ENCODE results near the gene GP9. TPM values are rescaled to one million over a fixed set of nuclear protein-coding genes. Genes with fewer than 3 reads are reported as not detected.

The GP9 gene
- total RNA-seq, 3 donors from 2014 or later (not counting 1 experiment from before 2014, with no cell fraction given) = 0.86 to 8.6 (median 3.8) TPM

GRCh38 chr3:129016720-129017483, 43.7 kb upstream of the GP9 start:
- intact Hi-C loops (cut with micrococcal nuclease) = no loop called here
- 82% methylated on average over 13 of the region's 14 CpGs for WGBS (ENCODE audit: insufficient coverage)
- no peaks in the 10 kb centered on the region for H3K9me3 ChIP-seq (ENCODE audit: control insufficient read depth, insufficient read depth, low read length)
- no peaks in the 10 kb centered on the region for H3K36me3 Mint-ChIP-seq
- no peaks in the 10 kb centered on the region for H3K9me3 Mint-ChIP-seq
- ATAC-seq (peak; percentile 28 to 66 (median 63)), DNase-seq (peak in 1 of 2 donors; percentile 64)
- peaks cover 46 to 51% of the 10 kb centered on the region in 2 donors for H3K4me1 Mint-ChIP-seq
- H3K4me3 ChIP-seq (ENCODE audit: low read length) = no peak overlapping the region
- H3K36me3 ChIP-seq (ENCODE audit: control insufficient read depth, insufficient read depth, low read length) = no peaks in the 10 kb centered on the region
- H3K4me3 Mint-ChIP-seq = peak overlapping the region; percentile 88
- no peaks in the 10 kb centered on the region for H3K27me3 Mint-ChIP-seq (ENCODE audit: low read depth in 2 of 2)
- H3K27ac ChIP-seq (ENCODE audit: low read length) = peak overlapping the region; percentile 86
- peak overlapping the region; percentile 92 to 93 for H3K27ac Mint-ChIP-seq
- no peaks in the 10 kb centered on the region for H3K27me3 ChIP-seq (ENCODE audit: control insufficient read depth, insufficient read depth, low read length)
- TF ChIP-seq CTCF (IDR thresholded peaks at IDR 0.05) = no peak
- peaks cover 40% of the 10 kb centered on the region for H3K4me1 ChIP-seq (ENCODE audit: control insufficient read depth, insufficient read depth, low read length)

GRCh38 chr3:129017484-129017899, 43.1 kb upstream of the GP9 start:
- Histone ChIP-seq H3K4me1 (ENCODE audit: control insufficient read depth, insufficient read depth, low read length) (peaks cover 46% of the 10 kb centered on the region), H3K36me3 (ENCODE audit: control insufficient read depth, insufficient read depth, low read length) (no peaks in the 10 kb centered on the region), H3K27ac (ENCODE audit: low read length) (peak overlapping the region; percentile 86), H3K4me3 (ENCODE audit: low read length) (no peak overlapping the region), H3K27me3 (ENCODE audit: control insufficient read depth, insufficient read depth, low read length) (no peaks in the 10 kb centered on the region), H3K9me3 (ENCODE audit: control insufficient read depth, insufficient read depth, low read length) (no peaks in the 10 kb centered on the region)
- intact Hi-C loops (cut with micrococcal nuclease) = no loop called here
- TF ChIP-seq CTCF (IDR thresholded peaks at IDR 0.05) = no peak
- Mint-ChIP-seq H3K27ac (peak overlapping the region; percentile 92 to 93), H3K4me1 (peaks cover 51 to 57% of the 10 kb centered on the region in 2 donors), H3K36me3 (no peaks in the 10 kb centered on the region), H3K27me3 (ENCODE audit: low read depth in 2 of 2) (no peaks in the 10 kb centered on the region), H3K4me3 (peak overlapping the region; percentile 36), H3K9me3 (no peaks in the 10 kb centered on the region)
- WGBS (ENCODE audit: insufficient coverage) = 82% methylated on average over 7 of the region's 7 CpGs
- no peak for DNase-seq
- peak in 1 of 3 donors; percentile 1 for ATAC-seq

DNA sequence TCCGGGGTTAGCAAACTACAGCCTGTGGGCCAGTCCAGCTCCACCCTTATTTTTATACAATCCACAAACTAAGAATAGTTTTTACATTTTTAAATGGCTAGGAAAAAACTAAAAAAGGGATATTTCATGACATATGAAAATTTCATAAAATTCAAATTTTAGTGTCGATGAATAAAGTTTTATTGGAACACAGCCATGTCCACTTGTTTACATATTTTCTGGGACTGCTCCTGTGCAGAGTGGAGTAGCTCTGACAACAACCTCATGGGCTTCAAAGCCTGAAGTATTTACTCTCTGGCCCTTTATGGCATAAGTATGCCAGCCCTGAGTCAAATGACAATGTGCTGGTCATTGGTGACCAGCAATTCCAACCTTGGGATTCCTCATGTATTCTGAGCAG, 42.3 kb upstream of the GP9 start:
- TF ChIP-seq CTCF (IDR thresholded peaks at IDR 0.05) = no peak
- peaks cover 56 to 60% of the 10 kb centered on the region in 2 donors for H3K4me1 Mint-ChIP-seq

More for the DNA sequence above, 42.3 kb upstream of the GP9 start:
- peak overlapping the region; percentile 86 for H3K27ac ChIP-seq (ENCODE audit: low read length)
- H3K9me3 ChIP-seq (ENCODE audit: control insufficient read depth, insufficient read depth, low read length) = no peaks in the 10 kb centered on the region
- intact Hi-C loops (cut with micrococcal nuclease) = no loop called here
- peaks cover 53% of the 10 kb centered on the region for H3K4me1 ChIP-seq (ENCODE audit: control insufficient read depth, insufficient read depth, low read length)
- no peaks in the 10 kb centered on the region for H3K36me3 ChIP-seq (ENCODE audit: control insufficient read depth, insufficient read depth, low read length)
- Mint-ChIP-seq H3K9me3 (no peaks in the 10 kb centered on the region), H3K36me3 (no peaks in the 10 kb centered on the region), H3K4me3 (no peak overlapping the region), H3K27ac (peak overlapping the region; percentile 92 to 93), H3K27me3 (ENCODE audit: low read depth in 2 of 2) (no peaks in the 10 kb centered on the region)
- H3K4me3 ChIP-seq (ENCODE audit: low read length) = no peak overlapping the region
- 96% methylated on average over 2 of the region's 2 CpGs for WGBS (ENCODE audit: insufficient coverage)
- DNase-seq (no peak), ATAC-seq (no peak)
- H3K27me3 ChIP-seq (ENCODE audit: control insufficient read depth, insufficient read depth, low read length) = no peaks in the 10 kb centered on the region
